K562 (cell line): ENCODE results near the gene BEST2. TPM values are rescaled to one million over a fixed set of nuclear protein-coding genes. Genes with fewer than 3 reads are reported as not detected.

Source experiments
- ATAC-seq: fragments of 200-7000 bp; cut with Tn5 transposase; 3 replicates; pipeline ENCODE4 v1.9.1; 2020; ENCODE audit warnings: moderate library complexity
- BruUV-seq: library from RNA; stranded (reverse); fragments of 400-500 nt; replicated peaks from 2 replicates; lab custom pipeline; 2021; lab: Mats Ljungman, UMichigan
- CTCF ChIA-PET: fragments of 300-600 bp; formaldehyde crosslinking; extraction: SDS; loops from one replicate; lab custom pipeline; 2021; ENCODE audit warnings: low intra/inter-chr PET ratio; lab: Yijun Ruan, JAX
- POLR2A ChIA-PET: fragments of 300-600, 350-650 bp; sonication (Branson Sonifier 250); formaldehyde crosslinking; extraction: SDS; loops from one replicate; lab custom pipeline; 2021; ENCODE audit warnings: antibody characterized with exemption, inconsistent platforms; lab: Yijun Ruan, JAX
- DNase-seq, 4 experiments: peaks; one replicate each; pipeline versions ENCODE4 v3.0.0 to v3.0.0-alpha.2; 2011 to 2018; ENCODE audit warnings: low spot score in 3 of 4, mixed read lengths in 3 of 4; ENCODE audit errors: extremely low read depth in 1 of 4
- FAIRE-seq: peaks from 2 replicates; lab custom pipeline; 2011; peaks lifted over from hg19 to GRCh38; lab: Jason Lieb, UNC
- H2AFZ ChIP-seq: 2 replicates; pipeline ENCODE4 v1.6.0; 2011; ENCODE audit warnings: low read depth, low read length, control low read depth, inconsistent platforms
- H3K27ac ChIP-seq: fragments of 200-600 bp; 3 replicates; pipeline ENCODE4 v1.8.0; 2011; ENCODE audit warnings: low read depth, mild to moderate bottlenecking, control low read depth, inconsistent platforms, low read length, moderate library complexity, mixed read lengths; ENCODE audit errors: extremely low read depth
- H3K27me3 ChIP-seq, 2 experiments: fragments of 300-600 bp in 1 of 2; 2 replicates in 1 of 2; 3 replicates in 1 of 2; pipeline versions ENCODE4 v1.6.0 to v1.8.0; 2011; ENCODE audit warnings: inconsistent platforms in 2 of 2, low read length in 2 of 2, mild to moderate bottlenecking in 1 of 2, mixed read lengths in 1 of 2, moderate library complexity in 1 of 2; ENCODE audit not compliant: control insufficient read depth in 2 of 2, insufficient read depth in 2 of 2
- H3K36me3 ChIP-seq: fragments of 300-600 bp; 3 replicates; pipeline ENCODE4 v1.8.0; 2011; ENCODE audit warnings: mild to moderate bottlenecking, low read length, inconsistent platforms; ENCODE audit not compliant: control insufficient read depth, insufficient read depth
- H3K4me1 ChIP-seq, 2 experiments: fragments of 200-600 bp in 1 of 2; replicated peaks in 1 of 2; 2 replicates in 1 of 2; 3 replicates in 1 of 2; pipeline versions ENCODE4 v1.5.1 to v1.8.0; 2011; ENCODE audit warnings: inconsistent platforms in 2 of 2, low read length in 2 of 2, mild to moderate bottlenecking in 1 of 2, mixed read lengths in 1 of 2, moderate library complexity in 1 of 2; ENCODE audit not compliant: control insufficient read depth in 2 of 2, insufficient read depth in 2 of 2
- H3K4me2 ChIP-seq: 2 replicates; pipeline ENCODE4 v1.6.1; 2011; ENCODE audit warnings: low read length, control low read depth, inconsistent platforms, mixed read lengths; ENCODE audit not compliant: insufficient read depth
- H3K4me3 ChIP-seq: fragments of 200-600 bp; sonication (generic), shearing (Covaris generic); 2 replicates; pipeline ENCODE4 v1.5.1; 2016; ENCODE audit warnings: control low read depth, inconsistent platforms
- H3K79me2 ChIP-seq: fragments of 200-600 bp; 3 replicates; pipeline ENCODE4 v1.8.0; 2011; ENCODE audit warnings: low read length, inconsistent platforms; ENCODE audit not compliant: control insufficient read depth, insufficient read depth
- H3K9ac ChIP-seq, 2 experiments: 2 replicates each; pipeline versions ENCODE4 v1.6.0 to v1.6.1; 2011; ENCODE audit warnings: low read depth in 2 of 2, low read length in 2 of 2, control low read depth in 1 of 2, inconsistent platforms in 1 of 2, mild to moderate bottlenecking in 1 of 2, mixed read lengths in 1 of 2; ENCODE audit not compliant: insufficient read depth in 1 of 2
- H3K9me1 ChIP-seq: one replicate; pipeline ENCODE4 v1.6.0; 2011; ENCODE audit warnings: inconsistent platforms, mild to moderate bottlenecking, low read length, moderate library complexity; ENCODE audit not compliant: control insufficient read depth, insufficient read depth
- H3K9me3 ChIP-seq: replicated peaks from 2 replicates; pipeline ENCODE4 v1.5.1; 2011; ENCODE audit warnings: low read depth, low read length, inconsistent platforms; ENCODE audit not compliant: control insufficient read depth, insufficient read depth
- H4K20me1 ChIP-seq: replicated peaks from 2 replicates; pipeline ENCODE4 v1.6.1; 2011; ENCODE audit warnings: low read length, inconsistent platforms, mixed read lengths; ENCODE audit not compliant: control insufficient read depth, insufficient read depth
- CBX3 ChIP-seq, 2 experiments: IDR thresholded peaks; 1 replicate in 1 of 2; 2 replicates in 1 of 2; pipeline ENCODE4 v1.6.1; 2012; ENCODE audit warnings: inconsistent platforms in 2 of 2, low read length in 2 of 2, borderline replicate concordance in 1 of 2, control low read depth in 1 of 2
- NFIX ChIP-seq: fragments of 250-450 bp; sonication (Bioruptor Pico); IDR thresholded peaks from 2 replicates; pipeline ENCODE4 v1.4.0; 2020; ENCODE audit warnings: low read depth, mild to moderate bottlenecking, moderate library complexity
- RBM14 ChIP-seq: fragments of 200-400 bp; formaldehyde crosslinking; IDR thresholded peaks from 2 replicates; pipeline ENCODE4 v1.6.1; 2018; ENCODE audit warnings: low read depth, mild to moderate bottlenecking, low read length, moderate library complexity, borderline replicate concordance; ENCODE audit not compliant: insufficient read depth
- WGBS: fragments of 100-300 bp; shearing (Covaris generic); methylation state at CpG from one replicate; pipeline ENCODE4 v1.1.6; 2016; ENCODE audit warnings: low coverage, mixed read lengths; ENCODE audit not compliant: insufficient coverage; ENCODE audit errors: missing lambda C conversion rate; 5-methylcytosine and 5-hydroxymethylcytosine counted together
- in situ Hi-C: fragments of 300-500 bp; cut with MboI; formaldehyde crosslinking; loops from 4 replicates; pipeline ENCODE4 v1.15.0; 2018; ENCODE audit warnings: inconsistent platforms, mixed read lengths
- intact Hi-C: fragments of 100-400 bp; cut with micrococcal nuclease; formaldehyde crosslinking; loops from 2 replicates; pipeline ENCODE4 v1.14.2; 2022
- polyA plus RNA-seq, 8 experiments: library from polyadenylated mRNA; depleted of rRNA in 4 of 8; stranded (reverse) in 5 of 8; unstranded in 3 of 8; fragments of >200 nt; fragmentation: Nextera tagmentation in 2 of 8; fragmentation: Illumina TruSeq in 1 of 8; extraction: Ambion mirVana in 2 of 8; extraction: Trizol in 1 of 8; gene quantifications; 2 replicates each; pipeline versions ENCODE4 v1.2.1 to v1.2.3, GENCODE V29; 2011 to 2014; ENCODE audit warnings: inconsistent platforms in 1 of 8, missing spikeins in 1 of 8
- total RNA-seq, 7 experiments: library from RNA; depleted of rRNA in 6 of 7; stranded (reverse); fragments of >200 nt in 6 of 7; fragmentation: Illumina TruSeq in 2 of 7; extraction: Trizol in 2 of 7; gene quantifications; 2 replicates each; pipeline versions ENCODE4 v1.2.1 to v1.2.3, GENCODE V29; 2011 to 2021; ENCODE audit warnings: low replicate concordance in 1 of 7
- TF ChIP-seq, protein P1 (sequence below): fragments of 250-450 bp; sonication (Bioruptor Pico); IDR thresholded peaks from 2 replicates; pipeline ENCODE4 v1.5.0; 2022; ENCODE audit warnings: mild to moderate bottlenecking

Gene BEST2
- total and polyA plus RNA-seq, 9 of the 15 experiments (the other 6 are each of a cell fraction or from before 2014, with no cell fraction given): not detected

DNA sequence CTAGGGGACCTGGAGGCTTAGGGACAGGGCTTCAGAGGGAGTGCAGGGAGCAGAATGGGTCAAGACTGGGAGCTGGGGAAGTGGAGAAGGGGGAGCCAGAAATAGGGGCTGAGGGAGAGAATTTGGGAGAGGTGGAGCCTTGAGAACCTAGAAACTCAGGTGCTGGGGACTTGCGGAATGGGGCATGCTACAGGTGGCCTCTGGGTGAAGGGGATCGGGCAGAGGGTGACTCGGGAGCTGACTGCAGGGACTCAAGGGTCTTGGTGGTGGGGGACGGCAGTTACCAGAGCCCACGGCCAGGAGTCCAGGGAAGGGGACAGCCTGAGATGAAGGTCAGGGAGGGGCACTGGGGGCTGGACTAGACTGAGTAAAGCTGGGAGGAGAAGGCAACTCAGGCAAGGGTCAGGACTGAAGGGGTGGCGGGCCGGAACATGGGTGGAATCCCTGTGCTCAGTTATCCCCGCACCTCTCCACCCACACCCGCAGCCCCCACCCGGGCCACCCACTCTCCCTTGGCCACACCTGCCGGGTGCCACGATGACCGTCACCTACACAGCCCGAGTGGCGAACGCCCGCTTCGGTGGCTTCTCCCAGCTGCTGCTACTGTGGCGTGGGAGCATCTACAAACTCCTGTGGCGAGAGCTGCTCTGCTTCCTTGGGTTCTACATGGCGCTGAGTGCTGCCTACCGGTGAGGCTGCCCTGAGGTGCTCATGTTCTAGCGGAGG lies 628 bp downstream of the BEST2 start:
- Histone ChIP-seq H3K9me3 (peaks cover 6% of the 10 kb centered on the region), H3K9me1 (no peaks in the 10 kb centered on the region), H3K27ac (no peak overlapping the region), H2AFZ (no peak overlapping the region), H3K4me2 (no peak overlapping the region), H3K36me3 (peaks cover 10% of the 10 kb centered on the region; the same call in 1 of the 3 replicates), H3K4me1 (peaks cover 0 to 30% of the 10 kb centered on the region in 2 experiments; a peak in 3 of 5 replicates), H3K79me2 (no peaks in the 10 kb centered on the region), H3K4me3 (no peak overlapping the region), H3K9ac (peak overlapping the region in 1 of 2 experiments; percentile 72; a peak in 1 of 4 replicates), H4K20me1 (no peaks in the 10 kb centered on the region), H3K27me3 (peaks cover 20 to 36% of the 10 kb centered on the region in 2 experiments; a peak in 3 of 5 replicates)
- BruUV-seq: no TSS peak
- DNase-seq: no peak
- no peak for FAIRE-seq
- CTCF ChIA-PET: no interaction called here
- in situ Hi-C loops: no loop called here
- 2% methylated on average over 22 of the region's 23 CpGs for WGBS
- POLR2A ChIA-PET: interaction anchor here (0.6 to 1.9 kb wide), 9 partner anchors 9 to 766 kb away, joined by 3 to 5 read pairs (median 4); partner anchors contain the start of genes DHPS and TRIR
- no peak; the same call in 2 of the 3 replicates for ATAC-seq
- intact Hi-C loops: no loop called here
- TF ChIP-seq, protein P1, sequence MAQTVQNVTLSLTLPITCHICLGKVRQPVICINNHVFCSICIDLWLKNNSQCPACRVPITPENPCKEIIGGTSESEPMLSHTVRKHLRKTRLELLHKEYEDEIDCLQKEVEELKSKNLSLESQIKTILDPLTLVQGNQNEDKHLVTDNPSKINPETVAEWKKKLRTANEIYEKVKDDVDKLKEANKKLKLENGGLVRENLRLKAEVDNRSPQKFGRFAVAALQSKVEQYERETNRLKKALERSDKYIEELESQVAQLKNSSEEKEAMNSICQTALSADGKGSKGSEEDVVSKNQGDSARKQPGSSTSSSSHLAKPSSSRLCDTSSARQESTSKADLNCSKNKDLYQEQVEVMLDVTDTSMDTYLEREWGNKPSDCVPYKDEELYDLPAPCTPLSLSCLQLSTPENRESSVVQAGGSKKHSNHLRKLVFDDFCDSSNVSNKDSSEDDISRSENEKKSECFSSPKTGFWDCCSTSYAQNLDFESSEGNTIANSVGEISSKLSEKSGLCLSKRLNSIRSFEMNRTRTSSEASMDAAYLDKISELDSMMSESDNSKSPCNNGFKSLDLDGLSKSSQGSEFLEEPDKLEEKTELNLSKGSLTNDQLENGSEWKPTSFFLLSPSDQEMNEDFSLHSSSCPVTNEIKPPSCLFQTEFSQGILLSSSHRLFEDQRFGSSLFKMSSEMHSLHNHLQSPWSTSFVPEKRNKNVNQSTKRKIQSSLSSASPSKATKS (CRISPR knock-in tag): no peak
- no peak for TF ChIP-seq CBX3 (IDR thresholded peaks at IDR 0.05; ENCODE audit: borderline replicate concordance in 1 of 2, low read length in 2 of 2)
- TF ChIP-seq RBM14: no peak
- TF ChIP-seq NFIX (CRISPR knock-in tag): no peak
